ENCODE measurements around the gene USH1G.

USH1G gene

GRCh38 chr17:74941128-74941725, 18.2 kb upstream of the USH1G start:
- ChIA-PET POLR2A (no interaction called here), CTCF (no interaction called here)
- no peak for DNase-seq (ENCODE audit: extremely low spot score)
- TF ChIP-seq NFRKB (IDR thresholded peaks at IDR 0.05) (no peak), FOXK2 (IDR thresholded peaks at IDR 0.05) (no peak), FOXM1 (IDR thresholded peaks at IDR 0.05; ENCODE audit: borderline replicate concordance) (no peak), HDGF (IDR thresholded peaks at IDR 0.05; ENCODE audit: borderline replicate concordance) (no peak), L3MBTL2 (conservative IDR thresholded peaks at IDR 0.05) (no peak), LEF1 (IDR thresholded peaks at IDR 0.05; ENCODE audit: borderline replicate concordance) (no peak), SUZ12 (IDR thresholded peaks at IDR 0.05) (no peak)

- no peak for DNase-seq (ENCODE audit: extremely low spot score)
- CTCF ChIA-PET: interaction anchor here (1.5 kb wide), 1 partner anchor 21 kb away, joined by 7 read pairs; no protein-coding TSS in a partner anchor
- POLR2A ChIA-PET: interaction anchor here (0.6 to 1.5 kb wide), 3 partner anchors 49 to 95 kb away, joined by 3 to 4 read pairs (median 3); no protein-coding TSS in a partner anchor
- TF ChIP-seq PKNOX1 (IDR thresholded peaks at IDR 0.05): no peak
Measured at GRCh38 chr17:74939534-74939933, 16.5 kb upstream of the USH1G start.

DNA sequence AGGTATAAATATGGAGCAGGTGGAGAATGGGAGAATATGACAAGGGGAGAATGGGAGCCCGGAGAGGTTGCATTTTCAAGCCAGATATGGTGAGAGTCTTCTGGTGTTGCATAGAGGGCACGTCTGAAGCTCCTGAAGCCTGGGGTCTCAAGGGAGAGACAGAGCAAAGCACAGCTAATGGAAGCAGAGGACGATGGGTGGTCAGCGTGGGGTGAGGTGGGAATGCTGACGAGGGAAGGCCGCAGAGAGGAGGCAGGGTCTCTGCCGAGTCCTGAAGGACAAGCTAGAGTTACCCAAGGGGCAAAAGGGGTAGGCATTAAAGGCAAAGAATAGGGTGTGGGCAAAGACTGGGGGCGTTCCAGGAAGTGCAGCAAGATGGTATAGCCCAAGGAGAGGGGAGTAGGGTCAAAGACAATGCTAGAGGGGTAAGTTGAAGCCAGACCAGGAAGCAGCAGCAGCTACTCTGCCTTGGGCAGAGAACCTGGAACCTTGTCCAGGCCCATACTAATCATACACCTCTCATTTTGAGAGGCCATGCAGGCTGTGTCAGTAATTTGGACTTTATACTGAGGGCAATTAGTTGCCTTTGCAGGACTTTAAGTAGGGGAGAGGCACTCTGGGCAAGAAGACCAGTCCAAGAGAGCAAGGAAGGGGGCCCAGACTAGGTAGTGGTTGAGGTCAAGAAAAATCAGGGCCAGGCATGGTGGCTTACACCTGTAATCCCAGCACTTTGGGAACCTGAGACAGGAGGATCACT, 15.3 kb upstream of the USH1G start:
- CTCF ChIA-PET: interaction anchor here (0.6 to 0.7 kb wide), 3 partner anchors 14 to 167 kb away, joined by 3 read pairs; no protein-coding TSS in a partner anchor
- TF ChIP-seq HDGF (IDR thresholded peaks at IDR 0.05; ENCODE audit: borderline replicate concordance): no peak
- TF ChIP-seq ARNT (IDR thresholded peaks at IDR 0.05): no peak
- TF ChIP-seq TARDBP (IDR thresholded peaks at IDR 0.05): no peak
- no peak for TF ChIP-seq SP1 (IDR thresholded peaks at IDR 0.05)
- no peak for TF ChIP-seq FOXM1 (IDR thresholded peaks at IDR 0.05; ENCODE audit: borderline replicate concordance)
- no peak for TF ChIP-seq FOXK2 (IDR thresholded peaks at IDR 0.05)
- no peak for TF ChIP-seq ZNF384 (IDR thresholded peaks at IDR 0.05)
- TF ChIP-seq NFRKB (IDR thresholded peaks at IDR 0.05): no peak
- no peak for TF ChIP-seq BHLHE40 (IDR thresholded peaks at IDR 0.05; ENCODE audit: borderline replicate concordance)
- TF ChIP-seq PKNOX1 (IDR thresholded peaks at IDR 0.05): no peak
- TF ChIP-seq SUZ12 (IDR thresholded peaks at IDR 0.05): no peak
- no peak for TF ChIP-seq L3MBTL2 (conservative IDR thresholded peaks at IDR 0.05)
- no peak for TF ChIP-seq LEF1 (IDR thresholded peaks at IDR 0.05; ENCODE audit: borderline replicate concordance)
- no peak for TF ChIP-seq ELF4 (IDR thresholded peaks at IDR 0.05)
- TF ChIP-seq FOXA1 (IDR thresholded peaks at IDR 0.05): no peak
- no peak for TF ChIP-seq CTBP1 (IDR thresholded peaks at IDR 0.05; ENCODE audit: borderline replicate concordance)
- POLR2A ChIA-PET: interaction anchor here (1.5 kb wide), 1 partner anchor 97 kb away, joined by 3 read pairs; no protein-coding TSS in a partner anchor
- DNase-seq (ENCODE audit: extremely low spot score): no peak

DNA sequence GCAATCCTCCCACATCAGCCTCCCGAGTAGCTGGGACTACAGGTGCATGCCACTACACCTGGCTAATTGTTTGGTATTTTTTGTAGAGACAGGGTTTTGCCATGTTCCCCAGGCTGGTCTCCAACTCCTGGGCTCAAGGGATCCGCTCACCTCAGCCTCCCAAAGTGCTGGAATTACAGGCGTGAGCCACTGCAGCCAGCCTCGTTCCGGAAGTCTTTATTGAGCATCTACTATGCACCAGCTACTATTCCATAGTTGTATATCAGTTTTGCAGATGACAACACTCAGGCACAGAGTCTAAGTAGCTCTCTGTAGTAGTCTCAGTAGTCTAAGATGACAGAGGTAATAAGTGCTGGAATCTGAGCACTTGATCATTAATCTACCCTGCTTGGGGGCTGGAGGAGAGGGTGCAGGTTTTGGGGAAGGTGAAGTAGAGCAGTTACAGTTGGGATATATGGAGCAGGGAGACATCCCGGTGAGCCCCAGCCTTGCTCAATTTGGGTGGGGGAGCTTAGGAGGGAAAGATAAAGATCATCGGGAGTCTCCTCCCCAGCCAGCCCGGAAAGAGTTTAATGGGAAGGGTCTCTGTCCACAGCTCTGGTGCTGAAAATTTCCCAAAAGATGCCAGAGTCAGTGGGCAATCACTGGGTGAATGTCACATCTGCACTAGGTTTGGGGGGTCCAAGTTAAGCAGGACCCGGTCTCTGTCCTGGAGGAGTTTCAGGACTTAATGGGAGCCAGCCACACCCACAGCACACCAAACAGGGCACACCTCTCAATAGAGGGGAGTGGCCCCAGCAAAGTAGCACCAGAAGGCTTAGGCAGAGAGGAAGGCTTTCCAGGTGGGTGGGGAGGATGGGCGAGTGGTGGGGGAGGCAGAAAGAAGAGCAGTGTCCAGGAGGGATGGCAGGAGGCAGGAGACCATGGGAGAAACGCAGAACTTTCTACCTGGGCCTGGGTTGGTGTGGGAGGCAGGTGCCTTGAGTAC, 14.3 kb upstream of the USH1G start:
- TF ChIP-seq ARNT (IDR thresholded peaks at IDR 0.05) (no peak), ZNF384 (IDR thresholded peaks at IDR 0.05) (no peak), L3MBTL2 (conservative IDR thresholded peaks at IDR 0.05) (no peak), SUZ12 (IDR thresholded peaks at IDR 0.05) (no peak), HDGF (IDR thresholded peaks at IDR 0.05; ENCODE audit: borderline replicate concordance) (no peak)
- ChIA-PET POLR2A (no interaction called here), CTCF (interaction anchor here (0.6 to 1.0 kb wide), 3 partner anchors 16 to 24 kb away, joined by 4 to 5 read pairs (median 5); no protein-coding TSS in a partner anchor)
- DNase-seq (ENCODE audit: extremely low spot score): no peak

DNA sequence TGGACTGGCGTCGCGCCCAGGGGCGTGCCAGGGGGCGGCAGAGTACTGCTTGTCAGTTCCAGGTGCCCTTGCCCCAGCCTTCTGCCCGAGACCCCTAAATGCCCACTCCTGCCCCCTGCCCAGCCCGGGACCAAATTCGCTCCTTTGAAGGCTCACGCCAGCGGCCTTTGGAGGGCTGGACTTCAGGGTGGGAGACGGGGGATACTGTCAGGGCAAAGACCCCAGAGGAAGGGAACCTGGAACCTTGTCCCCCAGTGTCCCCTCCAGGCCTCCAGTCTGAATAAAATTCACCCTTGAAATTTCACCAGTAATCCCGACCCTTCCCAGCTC, 13.4 kb upstream of the USH1G start:
- no peak for TF ChIP-seq PKNOX1 (IDR thresholded peaks at IDR 0.05)
- TF ChIP-seq CTBP1 (IDR thresholded peaks at IDR 0.05; ENCODE audit: borderline replicate concordance): no peak
- TF ChIP-seq ARNT (IDR thresholded peaks at IDR 0.05): no peak
- no peak for TF ChIP-seq BHLHE40 (IDR thresholded peaks at IDR 0.05; ENCODE audit: borderline replicate concordance)
- no peak for TF ChIP-seq TARDBP (IDR thresholded peaks at IDR 0.05)
- no peak for TF ChIP-seq NFRKB (IDR thresholded peaks at IDR 0.05)
- no peak for TF ChIP-seq FOXA1 (IDR thresholded peaks at IDR 0.05)
- no peak for TF ChIP-seq LEF1 (IDR thresholded peaks at IDR 0.05; ENCODE audit: borderline replicate concordance)
- no peak for TF ChIP-seq HDGF (IDR thresholded peaks at IDR 0.05; ENCODE audit: borderline replicate concordance)
- no peak for TF ChIP-seq FOXK2 (IDR thresholded peaks at IDR 0.05)
- no peak for TF ChIP-seq SP1 (IDR thresholded peaks at IDR 0.05)
- no peak for TF ChIP-seq ELF4 (IDR thresholded peaks at IDR 0.05)
- no peak for TF ChIP-seq FOXM1 (IDR thresholded peaks at IDR 0.05; ENCODE audit: borderline replicate concordance)
- TF ChIP-seq ZNF384 (IDR thresholded peaks at IDR 0.05): no peak
- TF ChIP-seq SUZ12 (IDR thresholded peaks at IDR 0.05): no peak
- no peak for TF ChIP-seq L3MBTL2 (conservative IDR thresholded peaks at IDR 0.05)
- POLR2A ChIA-PET: no interaction called here
- CTCF ChIA-PET: interaction anchor here (0.6 to 0.9 kb wide), 2 partner anchors 16 to 25 kb away, joined by 4 to 5 read pairs; no protein-coding TSS in a partner anchor
- DNase-seq (ENCODE audit: extremely low spot score): no peak
